Right lobe of liver (tissue), 6 donors: ENCODE results near the gene TIMP3. TPM values are rescaled to one million over a fixed set of nuclear protein-coding genes. Genes with fewer than 3 reads are reported as not detected.
A peak's percentile ranks its signal among the peaks of the same experiment; 100 is the strongest.

ENCODE experiments used
- ATAC-seq, 4 donors: fragments of 200-7000 bp; cut with Tn5 transposase; one replicate each; pipeline ENCODE4 v1.9.1; 2020; ENCODE audit warnings: mild to moderate bottlenecking in 4 of 4, moderate library complexity in 4 of 4
- DNase-seq, 3 donors: peaks; one replicate each; pipeline ENCODE4 v3.0.0-alpha.2; 2020
- H3K27ac ChIP-seq, 3 donors: fragments of 200-600 bp; one replicate each; pipeline ENCODE4 v1.8.0; 2022
- H3K27me3 ChIP-seq, 2 donors: fragments of 200-600 bp; one replicate each; pipeline ENCODE4 v1.8.0; 2022
- H3K36me3 ChIP-seq, 4 donors: fragments of 200-600 bp; sonication (generic) in 1 of 4; one replicate each; pipeline versions ENCODE4 v1.5.1 to v1.8.0; 2017 to 2022; ENCODE audit warnings: control low read depth in 1 of 4
- H3K4me1 ChIP-seq, 4 donors: fragments of 200-600 bp; sonication (generic) in 1 of 4; one replicate each; pipeline versions ENCODE4 v1.5.1 to v1.8.0; 2017 to 2022; ENCODE audit warnings: control low read depth in 1 of 4
- H3K4me3 ChIP-seq, 3 donors: fragments of 200-600 bp; one replicate each; pipeline ENCODE4 v1.8.0; 2022
- H3K9me3 ChIP-seq, 4 donors: fragments of 200-600 bp; sonication (generic) in 1 of 4; one replicate each; pipeline versions ENCODE4 v1.5.1 to v1.8.0; 2017 to 2022; ENCODE audit warnings: control low read depth in 1 of 4
- CTCF ChIP-seq, 4 donors: fragments of 200-600 bp in 3 of 4; fragments of 450-650 bp in 1 of 4; IDR thresholded peaks; one replicate each; pipeline versions ENCODE4 v1.5.1 to v1.8.0; 2016 to 2022; ENCODE audit warnings: antibody characterized with exemption in 4 of 4, mild to moderate bottlenecking in 2 of 4
- POLR2A ChIP-seq: fragments of 450-650 bp; IDR thresholded peaks from one replicate; pipeline ENCODE4 v1.6.1; 2017; ENCODE audit warnings: antibody characterized with exemption, mild to moderate bottlenecking
- WGBS: methylation state at CpG from one replicate; pipeline ENCODE4 v1.1.6; 2018; ENCODE audit warnings: low coverage, low lambda C conversion rate; ENCODE audit not compliant: insufficient coverage; ENCODE audit errors: missing lambda C conversion rate; 5-methylcytosine and 5-hydroxymethylcytosine counted together
- intact Hi-C, 2 donors: fragments of 100-400 bp; cut with DNase I; formaldehyde crosslinking; loops; one replicate each; pipeline versions ENCODE4 v1.11.2 to v1.14.1; 2022
- total RNA-seq, 6 experiments: library from RNA; depleted of rRNA in 2 of 6; stranded (reverse); fragments of >200 nt in 2 of 6; fragmentation: NEBNext Ultra II Directional in 3 of 6; extraction: Animal tissue kit (Norgen Biotek cat#: 25700) in 3 of 6; gene quantifications; one replicate each; pipeline versions ENCODE4 v1.1.0 to v1.2.4, GENCODE V29; 2016 to 2023
- donor health status: DM: no; HTN: yes; CAD: no.
- donor health status: DM: no; HTN: no; CAD: no.
- donor health status: DM: no; HTN: no; CAD: no.
- donor health status: DM: no; HTN: yes; CAD: no.
- donor health status: DM: no; HTN: yes; CAD: no.

TIMP3 gene
- total RNA-seq, 6 experiments from 2014 or later = 21.9 to 58.6 (median 52.7) TPM

- Histone ChIP-seq H3K4me3 (no peak overlapping the region), H3K9me3 (no peaks in the 10 kb centered on the region), H3K4me1 (peaks cover 0 to 9% (median 0%) of the 10 kb centered on the region in 4 donors), H3K27me3 (no peaks in the 10 kb centered on the region), H3K36me3 (no peaks in the 10 kb centered on the region), H3K27ac (no peak overlapping the region)
- TF ChIP-seq POLR2A (no peak), CTCF (IDR thresholded peaks at IDR 0.05) (no peak)
- intact Hi-C loops = no loop called here
- no peak for DNase-seq
- no peak for ATAC-seq
Measured at GRCh38 chr22:32793589-32793988, 7.9 kb upstream of the TIMP3 start.

GRCh38 chr22:32794449-32795213 is 6.9 kb upstream of the TIMP3 start:
- H3K36me3 ChIP-seq = no peaks in the 10 kb centered on the region
- 76% methylated on average over 10 of the region's 10 CpGs for WGBS
- H3K4me3 ChIP-seq = no peak overlapping the region
- TF ChIP-seq CTCF (IDR thresholded peaks at IDR 0.05) = no peak
- no peak for DNase-seq
- no peak for ATAC-seq
- H3K27ac ChIP-seq = no peak overlapping the region
- no peaks in the 10 kb centered on the region for H3K27me3 ChIP-seq
- no peaks in the 10 kb centered on the region for H3K9me3 ChIP-seq
- intact Hi-C loops = loop anchor here in 1 of 2 donors (5.0 kb wide), 2 partner anchors 137 to 267 kb away; no protein-coding TSS in a partner anchor
- peaks cover 0 to 4% (median 0%) of the 10 kb centered on the region in 4 donors for H3K4me1 ChIP-seq

- no peak overlapping the region for H3K4me3 ChIP-seq
- no peaks in the 10 kb centered on the region for H3K27me3 ChIP-seq
- no peaks in the 10 kb centered on the region for H3K36me3 ChIP-seq
- ATAC-seq (no peak), DNase-seq (no peak)
- H3K4me1 ChIP-seq = peaks cover 0 to 4% (median 0%) of the 10 kb centered on the region in 4 donors
- intact Hi-C loops = loop anchor here in 1 of 2 donors (5.0 kb wide), 2 partner anchors 138 to 268 kb away; no protein-coding TSS in a partner anchor
- WGBS = 92% methylated on average over 4 of the region's 4 CpGs
- H3K27ac ChIP-seq = no peak overlapping the region
- H3K9me3 ChIP-seq = no peaks in the 10 kb centered on the region
- TF ChIP-seq CTCF (IDR thresholded peaks at IDR 0.05) (no peak), POLR2A (no peak)
Measured at GRCh38 chr22:32795214-32795596, 6.3 kb upstream of the TIMP3 start.

GRCh38 chr22:32796865-32797573 is 4.5 kb upstream of the TIMP3 start:
- ATAC-seq (peak; percentile 65 to 75 (median 72)), DNase-seq (peak; percentile 67 to 82 (median 76))
- Histone ChIP-seq H3K27me3 (no peaks in the 10 kb centered on the region), H3K36me3 (no peaks in the 10 kb centered on the region), H3K27ac (no peak overlapping the region), H3K9me3 (no peaks in the 10 kb centered on the region), H3K4me1 (peaks cover 0 to 4% (median 0%) of the 10 kb centered on the region in 4 donors), H3K4me3 (no peak overlapping the region)
- 6% methylated on average over 17 of the region's 17 CpGs for WGBS
- peak; percentile 81 to 94 (median 90) for TF ChIP-seq CTCF (IDR thresholded peaks at IDR 0.05)
- TF ChIP-seq POLR2A = no peak
- intact Hi-C loops = loop anchor here (2.0 to 5.0 kb wide), 3 partner anchors 138 to 270 kb away; no protein-coding TSS in a partner anchor
